GM18499 (cell line): Measurements from ENCODE around the gene LHB.
"Not testable (repeated sequence)": the region's sequence is repeated elsewhere in the genome, so short reads cannot be mapped to it uniquely, and the experiment has no call there.

ENCODE experiments used
- ATAC-seq: cut with Tn5 transposase; IDR thresholded peaks from one replicate; pipeline ENCODE4 v1.9.1; 2021; ENCODE audit warnings: moderate number of reproducible peaks; ENCODE audit not compliant: insufficient read depth, unreplicated experiment

Gene LHB

GRCh38 chr19:49038557-49039276, 21.8 kb upstream of the LHB start:
- not testable (repeated sequence) for ATAC-seq

GRCh38 chr19:49038111-49038510, 21.2 kb upstream of the LHB start:
- not testable (repeated sequence) for ATAC-seq

- ATAC-seq = not testable (repeated sequence)
Measured at GRCh38 chr19:49036815-49037214, 19.9 kb upstream of the LHB start, which contains the start of gene CGB1. TSS of gene CGB1 (minus strand) at chr19:49036895. CDS start at chr19:49036711, 184 bp downstream.

- ATAC-seq = not testable (repeated sequence)
Measured at GRCh38 chr19:49031642-49032301, 14.9 kb upstream of the LHB start, which contains the start of gene CGB2. TSS of gene CGB2 (plus strand) at chr19:49031890. CDS start at chr19:49032096, 206 bp downstream.

- ATAC-seq = not testable (repeated sequence)
Measured at GRCh38 chr19:49030323-49030722, 13.4 kb upstream of the LHB start.

GRCh38 chr19:49029749-49030148, 12.9 kb upstream of the LHB start:
- not testable (repeated sequence) for ATAC-seq

- not testable (repeated sequence) for ATAC-seq
Measured at GRCh38 chr19:49028686-49029085, 11.8 kb upstream of the LHB start.

- not testable (repeated sequence) for ATAC-seq
Measured at GRCh38 chr19:49025599-49025998, 8.7 kb upstream of the LHB start.

- not testable (repeated sequence) for ATAC-seq
Measured at GRCh38 chr19:49025088-49025487, 8.2 kb upstream of the LHB start.

GRCh38 chr19:49024233-49024632, 7.3 kb upstream of the LHB start, which contains the start of gene CGB3:
TSS of gene CGB3 (minus strand) at chr19:49024333. CDS start at chr19:49023971, 362 bp downstream.
- not testable (repeated sequence) for ATAC-seq

- ATAC-seq = no peak
Measured at GRCh38 chr19:49022116-49022515, 5.2 kb upstream of the LHB start.

- no peak for ATAC-seq
Measured at GRCh38 chr19:49020931-49021895, 4.3 kb upstream of the LHB start.

- no peak for ATAC-seq
Measured at GRCh38 chr19:49020342-49020741, 3.5 kb upstream of the LHB start.

GRCh38 chr19:49019242-49019932, 2.5 kb upstream of the LHB start:
- no peak for ATAC-seq

GRCh38 chr19:49018388-49019241, 1.7 kb upstream of the LHB start:
- ATAC-seq = not testable (repeated sequence)

GRCh38 chr19:49017666-49018351, 918 bp upstream of the LHB start:
- no peak for ATAC-seq

GRCh38 chr19:49016067-49016839, 638 bp downstream of the LHB start:
- no peak for ATAC-seq

GRCh38 chr19:49014870-49015255, 2.0 kb downstream of the LHB start:
- no peak for ATAC-seq
